HepG2 (cell line): ENCODE data around the gene URAD. TPM values are rescaled to one million over a fixed set of nuclear protein-coding genes. Genes with fewer than 3 reads are reported as not detected.

ENCODE experiments used
- BRF2 ChIP-seq: sonication (generic); formaldehyde crosslinking; IDR thresholded peaks from 2 replicates; pipeline ENCODE4 v1.8.1; 2022; ENCODE audit warnings: mild to moderate bottlenecking, missing genetic modification reagents
- DNMT1 ChIP-seq: sonication (generic); formaldehyde crosslinking; IDR thresholded peaks from 2 replicates; pipeline ENCODE4 v1.5.1; 2020; ENCODE audit warnings: mild to moderate bottlenecking, missing genetic modification reagents
- EEA1 ChIP-seq: sonication (generic); formaldehyde crosslinking; IDR thresholded peaks from 2 replicates; pipeline ENCODE4 v1.5.1; 2020; ENCODE audit warnings: mild to moderate bottlenecking, missing genetic modification reagents, borderline replicate concordance
- FOXP1 ChIP-seq, 2 experiments: fragments of 450-650 bp in 1 of 2; IDR thresholded peaks; 2 replicates each; pipeline ENCODE4 v1.6.1; 2017 to 2018; ENCODE audit warnings: antibody characterized with exemption in 1 of 2
- HOXA9 ChIP-seq: sonication (generic); formaldehyde crosslinking; IDR thresholded peaks from 2 replicates; pipeline ENCODE4 v1.8.1; 2022; ENCODE audit warnings: missing genetic modification reagents, mild to moderate bottlenecking, moderate library complexity, borderline replicate concordance
- JDP2 ChIP-seq: sonication (generic); formaldehyde crosslinking; IDR thresholded peaks from 2 replicates; pipeline ENCODE4 v1.8.1; 2022; ENCODE audit warnings: missing genetic modification reagents, borderline replicate concordance
- KDM4B ChIP-seq: sonication (generic); formaldehyde crosslinking; IDR thresholded peaks from 2 replicates; pipeline ENCODE4 v1.4.0; 2020; ENCODE audit warnings: missing genetic modification reagents
- NCOA2 ChIP-seq: sonication (generic); formaldehyde crosslinking; IDR thresholded peaks from 2 replicates; pipeline ENCODE4 v1.8.0; 2022; ENCODE audit warnings: inconsistent platforms
- NR2F6 ChIP-seq, 2 experiments: IDR thresholded peaks; 2 replicates each; pipeline ENCODE4 v1.6.1; 2016; ENCODE audit warnings: antibody characterized with exemption in 1 of 2, mild to moderate bottlenecking in 1 of 2
- RELA ChIP-seq: sonication (generic); formaldehyde crosslinking; IDR thresholded peaks from 2 replicates; pipeline ENCODE4 v1.4.0; 2020; ENCODE audit warnings: missing genetic modification reagents
- SUZ12 ChIP-seq: fragments of 150-350 bp; IDR thresholded peaks from 2 replicates; pipeline ENCODE4 v1.6.1; 2014; ENCODE audit warnings: low read depth, low read length
- ZBED4 ChIP-seq: sonication (generic); formaldehyde crosslinking; IDR thresholded peaks from 2 replicates; pipeline ENCODE4 v1.4.0; 2020; ENCODE audit warnings: missing genetic modification reagents, borderline replicate concordance
- ZNF101 ChIP-seq: sonication (generic); formaldehyde crosslinking; IDR thresholded peaks from 2 replicates; pipeline ENCODE4 v1.4.0; 2020; ENCODE audit warnings: mild to moderate bottlenecking, low read depth, missing genetic modification reagents, borderline replicate concordance
- ZNF281 ChIP-seq: sonication (generic); formaldehyde crosslinking; IDR thresholded peaks from 2 replicates; pipeline ENCODE4 v1.4.0; 2020; ENCODE audit warnings: missing genetic modification reagents, borderline replicate concordance
- ZNF343 ChIP-seq: sonication (generic); formaldehyde crosslinking; IDR thresholded peaks from 2 replicates; pipeline ENCODE4 v1.4.0; 2020; ENCODE audit warnings: mild to moderate bottlenecking, missing genetic modification reagents
- ZNF383 ChIP-seq: sonication (generic); formaldehyde crosslinking; IDR thresholded peaks from 2 replicates; pipeline ENCODE4 v1.4.0; 2020; ENCODE audit warnings: missing genetic modification reagents, mild to moderate bottlenecking, borderline replicate concordance
- ZNF552 ChIP-seq: sonication (generic); formaldehyde crosslinking; IDR thresholded peaks from 2 replicates; pipeline ENCODE4 v1.9.0; 2022; ENCODE audit warnings: missing genetic modification reagents, mild to moderate bottlenecking, borderline replicate concordance
- ZNF773 ChIP-seq: sonication (generic); formaldehyde crosslinking; IDR thresholded peaks from 2 replicates; pipeline ENCODE4 v1.4.0; 2020; ENCODE audit warnings: missing genetic modification reagents, borderline replicate concordance
- polyA plus RNA-seq, 8 experiments: library from polyadenylated mRNA; depleted of rRNA in 3 of 8; stranded (reverse) in 7 of 8; unstranded in 1 of 8; fragments of >200 nt; fragmentation: Illumina TruSeq in 4 of 8; extraction: Trizol in 4 of 8; gene quantifications; 2 replicates each; pipeline versions ENCODE4 v1.2.1 to v1.2.3, GENCODE V29; 2011 to 2016; ENCODE audit warnings: low read depth in 4 of 8, missing spikeins in 1 of 8, mixed read lengths in 1 of 8; ENCODE audit not compliant: insufficient read depth in 1 of 8
- total RNA-seq, 5 experiments: library from RNA; depleted of rRNA; stranded (reverse); fragments of >200 nt; fragmentation: Illumina TruSeq; extraction: Trizol; gene quantifications; 2 replicates each; pipeline ENCODE4 v1.2.3, GENCODE V29; 2016; ENCODE audit warnings: low read depth in 1 of 5

URAD gene
- total and polyA plus RNA-seq, 2 of the 13 experiments (the other 11 are each of a cell fraction or from before 2014, with no cell fraction given), result not detected

GRCh38 chr13:27960362-27961226 is 27.9 kb downstream of the URAD start (continued):
- TF ChIP-seq ZBED4 (CRISPR knock-in tag) (peak; percentile 47; the same call in 1 of the 2 replicates), ZNF383 (0 out of 2 replicates have a peak, but pooled peaks have one; percentile 33), HOXA9 (CRISPR knock-in tag) (no peak; the same call in 1 of the 2 replicates), NR2F6 (IDR thresholded peaks at IDR 0.05) (peak; percentile 80), NR2F6 (CRISPR knock-in tag; IDR thresholded peaks at IDR 0.05) (peak; percentile 91), ZNF101 (no peak), FOXP1 (IDR thresholded peaks at IDR 0.05) (no peak), FOXP1 (CRISPR knock-in tag; IDR thresholded peaks at IDR 0.05) (peak; percentile 72), NCOA2 (peak; percentile 87), RELA (CRISPR knock-in tag) (no peak), ZNF552 (no peak), ZNF281 (CRISPR knock-in tag) (peak; percentile 65; the same call in 1 of the 2 replicates), JDP2 (CRISPR knock-in tag) (no peak), ZNF773 (CRISPR knock-in tag) (no peak), KDM4B (CRISPR knock-in tag) (peak; percentile 86; the same call in 1 of the 2 replicates), SUZ12 (no peak), ZNF343 (CRISPR knock-in tag) (0 out of 2 replicates have a peak, but pooled peaks have one; percentile 35), DNMT1 (CRISPR knock-in tag) (peak; percentile 34; the same call in 1 of the 2 replicates), BRF2 (peak; percentile 79; the same call in 1 of the 2 replicates), EEA1 (CRISPR knock-in tag) (no peak)
